ENCODE measurements around the gene TRUB2.

DNA sequence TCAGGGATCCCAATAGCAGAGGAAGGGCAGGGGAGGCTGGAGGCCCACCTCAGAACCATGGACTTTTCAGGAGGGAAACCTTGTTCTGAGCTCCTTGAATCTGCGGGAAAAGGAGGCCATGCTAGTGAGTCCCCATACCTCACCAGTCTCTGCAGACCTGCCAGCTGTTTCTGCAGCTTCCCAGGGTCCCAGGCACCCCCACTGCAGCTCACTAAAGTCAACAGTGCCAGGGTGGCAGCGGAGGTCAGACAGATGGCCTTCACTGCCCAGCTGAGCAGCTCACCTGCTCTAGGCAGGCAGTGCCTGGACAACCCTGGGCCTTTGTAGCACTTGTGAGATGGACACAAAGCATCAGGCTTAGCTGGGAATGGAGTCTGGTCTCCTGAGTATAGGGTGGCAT, 13.7 kb upstream of the TRUB2 start:
- TF ChIP-seq TAF1 (IDR thresholded peaks at IDR 0.05; ENCODE audit: borderline replicate concordance, low read depth, low read length) (no peak), POLR2AphosphoS5 (IDR thresholded peaks at IDR 0.05; ENCODE audit: low read depth, low read length) (no peak)

All from GM12892 (cell line).